T follicular helper cell (primary cell): Measurements from ENCODE around the gene TNFAIP1.
"Not testable (repeated sequence)": the region's sequence is repeated elsewhere in the genome, so short reads cannot be mapped to it uniquely, and the experiment has no call there.

ENCODE experiments used
- DNase-seq: peaks from one replicate; pipeline ENCODE4 v3.0.0-alpha.2; 2020; ENCODE audit warnings: low read depth

TNFAIP1 gene

GRCh38 chr17:28324781-28325180 is 10.8 kb upstream of the TNFAIP1 start:
- DNase-seq = no peak

DNA sequence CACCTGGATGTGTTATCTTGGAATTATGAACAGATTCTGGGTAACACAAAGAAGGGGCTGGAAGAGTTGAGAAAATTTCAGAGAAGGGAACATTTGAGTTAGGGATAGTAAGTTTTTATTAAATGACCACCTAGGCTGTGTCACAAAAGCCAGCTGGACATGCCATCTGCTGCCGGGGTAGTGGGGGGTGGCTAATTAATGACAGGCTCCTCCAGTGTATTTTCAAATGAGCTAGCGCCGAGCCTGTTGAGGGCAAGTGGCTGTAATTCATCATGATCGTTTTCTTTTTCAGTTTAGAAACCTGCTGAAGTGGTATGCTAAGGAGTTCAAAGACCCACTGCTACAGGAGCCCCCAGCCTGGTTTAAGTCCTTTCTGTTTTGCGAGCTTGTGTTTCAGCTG is 10.3 kb upstream of the TNFAIP1 start:
- no peak for DNase-seq

DNA sequence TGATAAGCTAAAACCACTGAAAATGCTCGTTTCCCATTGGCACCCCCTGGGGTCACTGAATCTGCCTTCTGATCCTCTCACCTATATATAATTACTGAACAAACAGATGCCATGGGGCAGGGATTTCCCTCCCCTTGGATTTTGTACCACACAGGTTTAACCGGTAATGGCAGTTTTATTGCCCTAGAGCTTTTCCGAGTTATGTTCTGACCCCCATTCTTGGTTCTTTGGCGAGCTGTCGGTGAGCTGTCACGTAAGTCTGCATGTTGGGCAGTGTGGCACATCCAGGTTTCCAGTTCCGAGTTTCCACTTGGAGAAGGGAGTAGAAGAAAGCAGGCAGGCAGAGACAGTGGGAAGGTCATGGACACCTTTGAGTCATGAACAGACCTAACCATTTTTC is 9.4 kb upstream of the TNFAIP1 start:
- DNase-seq = no peak

- DNase-seq = no peak
Measured at GRCh38 chr17:28327031-28327607, 8.4 kb upstream of the TNFAIP1 start.

DNA sequence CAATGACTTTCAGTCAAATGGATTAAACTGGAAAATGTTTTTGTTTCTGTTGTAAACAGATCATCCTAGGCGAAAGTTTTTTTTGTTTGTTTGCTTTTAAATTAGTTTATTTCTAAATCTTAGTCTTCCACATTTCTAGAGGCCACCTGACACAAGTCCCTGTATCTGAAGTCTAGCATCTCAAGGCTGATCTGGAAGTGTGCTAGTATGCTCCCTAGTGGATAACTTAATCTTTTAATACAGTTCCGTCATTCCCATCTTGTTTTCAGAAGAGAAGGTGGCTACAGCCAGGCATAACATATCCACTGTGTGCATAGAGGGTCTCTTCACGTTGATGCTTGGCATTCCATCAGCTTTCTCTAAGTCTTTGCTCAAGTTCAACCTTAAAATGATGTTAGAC is 7.9 kb upstream of the TNFAIP1 start:
- no peak for DNase-seq

- DNase-seq = no peak
Measured at GRCh38 chr17:28328325-28328724, 7.2 kb upstream of the TNFAIP1 start.

- no peak for DNase-seq
Measured at GRCh38 chr17:28330671-28331070, 4.9 kb upstream of the TNFAIP1 start.

- DNase-seq = no peak
Measured at GRCh38 chr17:28331891-28332420, 3.6 kb upstream of the TNFAIP1 start.

- DNase-seq = no peak
Measured at GRCh38 chr17:28333083-28333746, 2.3 kb upstream of the TNFAIP1 start.

- DNase-seq = no peak
Measured at GRCh38 chr17:28334171-28334570, 1.4 kb upstream of the TNFAIP1 start.

DNA sequence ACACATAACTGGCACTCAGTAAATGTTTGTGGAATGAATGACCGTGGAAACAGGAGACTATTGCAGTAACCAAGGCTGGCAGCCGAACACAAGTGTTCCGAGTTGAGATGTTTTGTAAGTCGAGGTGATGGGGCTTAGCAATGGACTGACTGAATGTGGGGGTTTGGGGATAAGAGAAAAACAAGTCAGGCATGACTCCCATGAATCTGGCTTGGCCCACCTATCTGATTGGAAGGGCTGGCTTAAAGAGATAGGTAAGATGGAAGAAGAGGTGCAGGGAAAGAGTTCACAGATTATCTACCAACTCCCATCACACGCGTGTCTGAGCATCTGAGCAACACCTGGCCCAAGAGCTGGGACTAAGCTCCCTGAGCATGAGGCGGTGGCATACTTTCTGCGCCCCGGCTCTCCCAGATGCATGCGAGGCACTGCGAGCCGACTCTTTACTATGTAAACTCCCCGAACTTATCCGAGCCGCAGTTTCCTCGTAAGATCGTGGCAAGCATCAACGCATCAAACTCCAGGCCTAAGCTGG is 828 bp upstream of the TNFAIP1 start:
- no peak for DNase-seq

- peak; percentile 9 for DNase-seq
Measured at GRCh38 chr17:28335959-28336871, 654 bp downstream of the TNFAIP1 start.

GRCh38 chr17:28338056-28338768 is 2.7 kb downstream of the TNFAIP1 start:
- no peak for DNase-seq

- not testable (repeated sequence) for DNase-seq
Measured at GRCh38 chr17:28338769-28339212, 3.2 kb downstream of the TNFAIP1 start.

DNA sequence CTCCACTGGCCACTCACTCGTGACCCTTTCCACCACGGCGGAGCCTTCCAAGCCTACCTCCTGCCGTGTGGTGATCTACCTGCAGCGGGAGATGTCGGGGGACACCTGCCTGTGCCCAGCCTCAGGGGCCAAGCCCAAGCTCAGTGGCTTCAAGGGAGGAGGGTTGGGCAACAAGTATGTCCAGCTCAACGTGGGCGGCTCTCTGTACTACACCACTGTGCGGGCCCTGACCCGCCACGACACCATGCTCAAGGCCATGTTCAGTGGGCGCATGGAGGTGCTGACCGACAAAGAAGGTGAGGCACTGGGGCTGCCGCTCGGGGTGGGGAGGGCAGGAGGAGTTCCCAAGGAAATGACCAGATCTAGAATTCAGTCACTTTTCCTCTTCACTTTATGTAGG is 3.9 kb downstream of the TNFAIP1 start:
- DNase-seq = no peak

DNA sequence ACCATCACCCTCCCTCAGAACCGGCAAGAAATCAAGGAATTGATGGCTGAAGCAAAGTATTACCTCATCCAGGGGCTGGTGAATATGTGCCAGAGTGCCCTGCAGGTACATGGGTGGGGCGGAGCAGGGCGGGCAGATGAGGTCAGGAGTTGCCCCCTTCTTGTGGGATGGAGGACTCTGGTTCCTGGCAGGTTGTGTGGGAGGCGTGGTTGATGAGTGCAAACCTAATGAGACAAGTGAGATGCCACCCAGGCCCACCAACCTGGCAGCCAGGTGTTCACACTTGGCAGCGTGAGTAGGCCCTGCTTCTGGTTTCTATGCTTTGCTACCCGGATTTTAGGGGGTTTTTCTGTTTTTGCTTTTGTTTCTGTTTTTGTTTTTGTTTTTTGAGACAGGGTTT is 4.8 kb downstream of the TNFAIP1 start:
- DNase-seq = no peak

GRCh38 chr17:28341516-28341915 is 6.0 kb downstream of the TNFAIP1 start:
- DNase-seq = no peak

DNA sequence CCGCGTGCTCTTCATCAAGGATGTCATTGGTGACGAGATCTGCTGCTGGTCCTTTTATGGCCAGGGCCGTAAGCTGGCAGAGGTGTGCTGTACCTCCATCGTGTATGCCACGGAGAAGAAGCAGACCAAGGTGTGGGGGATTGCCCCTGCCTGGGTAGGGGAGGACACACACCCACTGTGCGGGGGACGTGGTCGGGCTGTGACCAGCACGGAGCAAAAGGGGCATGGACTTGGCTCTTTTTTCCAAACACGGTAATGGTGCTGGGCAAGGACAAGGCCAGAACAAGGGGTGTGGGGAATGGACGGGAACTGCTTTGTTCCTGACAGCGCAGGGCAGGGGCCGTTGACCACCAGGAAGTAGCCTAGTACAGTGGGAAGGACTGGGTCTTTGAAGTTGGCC is 6.8 kb downstream of the TNFAIP1 start:
- DNase-seq = no peak

- DNase-seq = no peak
Measured at GRCh38 chr17:28343491-28343932, 8.0 kb downstream of the TNFAIP1 start.

GRCh38 chr17:28344011-28344410 is 8.4 kb downstream of the TNFAIP1 start:
- DNase-seq = no peak

DNA sequence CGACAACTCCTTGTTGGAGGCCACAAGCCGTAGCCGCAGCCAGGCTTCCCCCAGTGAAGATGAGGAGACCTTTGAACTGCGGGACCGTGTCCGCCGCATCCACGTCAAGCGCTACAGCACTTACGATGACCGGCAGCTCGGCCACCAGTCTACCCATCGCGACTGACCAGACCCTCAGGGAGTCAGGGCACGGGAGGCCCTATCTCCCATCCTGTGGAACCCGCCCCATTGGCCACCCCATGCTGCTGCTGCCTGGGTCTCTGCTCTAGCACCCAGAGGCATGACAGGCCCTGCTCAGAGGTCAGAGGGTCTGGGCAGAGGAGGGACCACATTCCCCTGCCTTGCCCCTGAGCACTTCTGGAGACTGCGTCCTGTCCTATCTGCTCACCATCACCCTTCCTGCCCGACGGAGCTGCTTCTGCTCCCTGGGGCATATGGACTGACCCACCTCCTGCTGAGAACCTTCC is 8.9 kb downstream of the TNFAIP1 start:
- no peak for DNase-seq
